Activated CD4-positive, alpha-beta T cell treated with anti-CD3 and anti-CD28 coated beads, Interleukin-2, amount 50 U/mL, for 16 hours (primary cell): ENCODE results near the gene TNNT3.

Source experiments
- DNase-seq: peaks from one replicate; pipeline ENCODE4 v3.0.0-alpha.2; 2020

The TNNT3 gene

DNA sequence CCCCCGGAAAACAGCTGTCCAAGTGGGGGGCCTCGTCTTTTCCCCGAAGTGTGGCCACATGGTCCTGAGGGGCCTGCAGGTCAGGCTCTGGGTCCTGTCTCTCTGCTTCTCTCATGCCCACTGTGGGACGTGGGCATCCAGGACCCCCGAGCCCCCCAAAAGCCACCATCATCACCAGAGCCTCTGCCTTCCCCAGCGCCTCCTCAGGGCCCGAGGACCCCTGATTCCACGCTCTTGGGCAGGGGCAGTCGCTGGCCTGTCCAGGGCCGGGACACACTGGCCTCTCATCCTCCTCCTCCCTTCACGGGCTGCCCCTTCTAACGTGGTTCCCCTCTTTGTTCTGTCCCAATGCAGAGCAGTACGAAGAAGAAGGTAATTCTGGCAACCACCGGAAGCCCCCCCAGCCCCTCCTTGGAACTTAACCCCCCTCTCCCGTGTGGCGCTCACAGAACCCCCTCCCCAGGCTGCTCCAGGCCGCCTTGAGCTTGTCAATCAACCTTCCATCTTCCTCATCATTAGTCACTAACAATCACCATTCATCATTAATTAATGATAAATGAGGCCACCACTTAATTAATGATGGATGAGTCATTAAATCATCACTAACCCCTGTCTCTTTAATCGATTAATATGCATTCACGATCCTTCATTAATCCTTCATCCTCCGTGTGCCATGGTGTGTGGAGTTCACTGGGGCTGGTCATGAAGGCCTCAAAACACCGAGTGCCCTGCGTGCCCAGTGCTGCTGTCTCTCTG lies 3.9 kb downstream of the TNNT3 start:
- no peak for DNase-seq

DNA sequence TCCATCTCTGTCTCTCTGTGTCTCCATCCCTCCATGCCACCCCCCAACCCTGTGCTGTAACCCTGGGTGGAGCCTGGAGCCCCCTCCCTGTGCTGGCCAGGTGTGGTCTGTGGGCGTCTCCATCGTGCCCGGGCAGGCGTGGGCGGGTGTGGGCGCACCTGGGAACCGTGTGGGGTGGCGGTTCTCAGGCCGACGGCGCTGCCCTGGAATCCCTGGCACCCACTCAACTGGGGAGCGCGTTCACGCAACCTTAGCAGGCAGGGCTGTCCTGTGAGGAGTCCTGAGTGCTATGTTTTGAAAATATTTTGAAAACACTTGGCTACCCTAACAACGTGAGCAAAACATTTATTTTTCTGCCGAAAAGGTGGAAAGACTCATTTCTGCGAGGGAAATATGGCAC lies 4.7 kb downstream of the TNNT3 start:
- no peak for DNase-seq

DNA sequence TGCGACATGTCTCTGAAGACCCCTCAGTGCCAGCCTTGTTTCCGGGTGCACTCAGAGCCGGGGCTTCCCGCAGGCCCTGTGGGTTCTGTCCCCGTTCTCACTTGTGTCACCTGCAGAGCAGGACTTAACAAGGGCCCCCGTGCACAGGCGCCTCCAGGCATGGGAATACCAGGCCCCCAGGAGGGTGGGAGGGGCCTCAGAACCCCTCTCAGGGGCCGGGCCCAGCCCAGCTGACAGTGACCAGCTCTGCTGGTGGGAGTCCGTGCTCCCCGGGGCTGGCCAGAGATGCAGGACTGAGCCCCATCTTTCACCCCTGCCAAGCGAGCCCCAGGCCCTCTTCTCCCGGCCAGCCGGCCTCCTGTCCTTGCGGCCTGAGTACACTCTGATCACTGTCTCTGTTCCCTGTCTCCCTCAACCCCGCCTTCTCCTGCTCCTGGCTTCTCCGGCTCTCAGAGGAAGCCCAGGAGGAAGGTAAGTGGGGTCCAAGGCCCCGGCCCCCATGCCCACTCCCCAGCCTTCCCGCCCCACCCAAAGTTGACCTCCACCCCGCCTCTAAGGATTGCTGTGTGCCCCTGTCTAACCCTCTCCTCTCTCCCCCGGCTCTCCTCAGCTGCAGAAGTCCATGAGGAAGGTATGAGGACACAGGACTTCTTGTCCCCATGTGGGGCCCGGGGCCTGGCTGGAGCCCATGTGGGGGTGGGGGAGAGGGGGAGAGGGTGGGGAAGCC lies 5.3 kb downstream of the TNNT3 start:
- DNase-seq, result no peak

DNA sequence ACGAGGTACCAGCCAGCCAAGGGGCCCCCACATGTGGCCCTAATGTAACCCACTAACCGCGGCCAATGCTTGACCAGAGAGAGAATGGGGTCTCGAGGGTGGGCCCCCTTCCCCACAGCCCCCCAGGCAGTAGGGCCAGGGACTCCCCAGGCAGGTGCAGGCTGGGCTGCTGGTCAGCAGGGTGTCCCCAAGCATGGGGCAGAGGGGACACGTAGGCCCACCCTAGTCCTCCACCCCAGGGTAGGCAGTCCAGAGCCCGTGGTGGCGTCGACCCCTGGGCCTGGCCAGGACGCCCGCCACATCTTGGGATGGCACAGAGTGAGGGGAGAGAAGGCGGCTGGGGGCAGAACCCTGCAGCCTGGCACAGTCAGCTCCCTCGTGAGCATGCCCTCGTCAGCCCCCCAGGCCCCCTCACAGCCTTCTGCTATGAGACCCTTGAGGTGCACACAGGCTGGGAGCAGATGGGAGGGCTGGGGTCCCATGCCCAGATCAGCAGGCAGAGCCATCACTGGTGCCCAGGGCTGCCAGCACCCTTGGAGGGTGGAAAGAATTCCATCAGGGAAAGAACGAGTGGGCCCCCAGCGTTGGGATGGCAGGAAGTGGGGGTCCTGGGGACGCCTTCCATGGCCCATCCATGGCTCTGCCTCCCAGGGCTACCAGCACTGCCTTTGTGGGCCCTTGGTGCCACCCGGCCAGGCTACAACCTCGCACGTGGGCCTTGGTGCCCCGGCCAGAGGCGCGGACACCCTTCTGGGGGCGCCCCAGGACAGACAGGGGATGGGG lies 6.1 kb downstream of the TNNT3 start:
- DNase-seq, result no peak

DNA sequence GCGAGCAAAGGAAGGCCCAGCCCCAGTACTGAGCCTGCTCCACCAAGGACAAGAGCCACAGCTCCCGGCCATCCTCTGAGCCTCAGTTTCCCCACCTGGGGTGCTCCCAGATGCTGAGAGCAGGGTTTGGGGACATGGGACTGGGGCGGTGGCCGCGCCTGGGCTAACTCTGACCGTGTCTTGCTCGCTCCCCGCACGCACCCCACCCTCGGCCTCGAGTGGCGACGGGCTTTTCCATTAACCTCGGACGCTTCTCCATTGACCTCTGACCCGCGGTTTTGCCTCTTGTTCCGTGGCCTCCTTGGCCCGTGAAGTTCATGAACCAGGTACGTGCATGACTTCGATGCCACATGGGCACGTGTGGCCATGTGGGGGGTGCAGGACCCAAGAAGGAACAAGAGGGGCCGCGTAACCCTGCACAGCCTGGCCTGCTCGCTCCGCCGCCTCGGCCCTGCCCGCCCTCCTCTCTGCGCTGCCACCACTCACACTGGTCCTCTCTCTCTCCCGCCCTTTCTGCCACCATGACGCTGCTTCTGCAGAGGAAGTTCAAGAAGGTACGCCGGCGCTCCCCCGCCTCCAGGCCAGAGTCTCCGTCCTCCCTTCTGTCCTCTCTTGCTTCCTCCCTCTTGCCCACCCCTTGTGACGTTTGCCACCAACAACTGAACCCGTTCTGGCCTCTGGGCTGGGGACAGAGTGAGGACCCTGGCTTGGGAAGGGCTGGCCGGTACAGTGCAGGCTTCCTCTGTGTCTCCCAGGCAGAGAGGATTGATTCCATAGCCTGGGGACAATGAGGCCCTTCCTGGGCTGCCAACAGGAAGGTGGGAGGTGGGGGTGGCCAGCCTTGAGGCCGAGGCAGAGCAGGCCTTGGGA lies 6.9 kb downstream of the TNNT3 start:
- no peak for DNase-seq

DNA sequence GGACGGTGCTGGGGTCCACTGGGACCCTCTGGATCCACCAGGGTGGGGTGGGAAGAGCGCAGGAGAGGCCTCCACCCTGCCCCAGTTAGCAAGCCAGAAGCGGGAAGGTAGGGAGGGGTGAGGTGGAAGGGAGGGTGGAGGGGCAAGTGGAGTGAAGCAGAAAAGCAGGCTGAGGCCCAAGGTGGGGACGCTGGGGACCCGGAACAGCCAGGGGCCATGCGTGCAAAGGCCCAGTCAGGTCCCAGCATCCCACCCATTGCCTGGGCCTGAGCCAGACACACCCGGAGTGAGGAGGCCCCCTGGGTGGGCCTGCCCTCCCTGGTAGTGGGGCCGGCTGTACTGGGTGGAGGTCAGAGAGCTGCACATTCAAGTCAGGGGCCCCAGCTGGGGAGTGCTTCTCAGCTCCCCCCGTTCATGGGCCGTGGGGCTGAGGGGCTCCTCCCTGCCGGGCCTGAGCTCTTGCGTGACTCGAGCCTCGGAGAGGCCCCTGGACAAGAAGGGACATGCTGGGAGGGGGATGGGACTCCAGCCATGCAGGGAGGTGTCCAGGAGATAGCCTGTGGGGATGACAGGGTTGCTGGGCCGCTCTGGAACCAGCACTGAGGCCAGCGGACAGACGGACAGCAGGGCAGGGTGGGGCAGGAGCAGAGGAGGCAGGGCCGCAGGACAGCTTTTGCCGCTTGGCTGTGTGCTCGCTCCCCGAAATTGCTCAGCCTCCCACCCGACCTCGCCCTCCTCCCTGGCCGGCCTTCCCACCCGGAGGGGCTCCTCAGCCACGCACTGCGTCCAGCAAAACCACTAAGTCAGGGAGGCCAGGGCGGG lies 7.7 kb downstream of the TNNT3 start:
- no peak for DNase-seq

DNA sequence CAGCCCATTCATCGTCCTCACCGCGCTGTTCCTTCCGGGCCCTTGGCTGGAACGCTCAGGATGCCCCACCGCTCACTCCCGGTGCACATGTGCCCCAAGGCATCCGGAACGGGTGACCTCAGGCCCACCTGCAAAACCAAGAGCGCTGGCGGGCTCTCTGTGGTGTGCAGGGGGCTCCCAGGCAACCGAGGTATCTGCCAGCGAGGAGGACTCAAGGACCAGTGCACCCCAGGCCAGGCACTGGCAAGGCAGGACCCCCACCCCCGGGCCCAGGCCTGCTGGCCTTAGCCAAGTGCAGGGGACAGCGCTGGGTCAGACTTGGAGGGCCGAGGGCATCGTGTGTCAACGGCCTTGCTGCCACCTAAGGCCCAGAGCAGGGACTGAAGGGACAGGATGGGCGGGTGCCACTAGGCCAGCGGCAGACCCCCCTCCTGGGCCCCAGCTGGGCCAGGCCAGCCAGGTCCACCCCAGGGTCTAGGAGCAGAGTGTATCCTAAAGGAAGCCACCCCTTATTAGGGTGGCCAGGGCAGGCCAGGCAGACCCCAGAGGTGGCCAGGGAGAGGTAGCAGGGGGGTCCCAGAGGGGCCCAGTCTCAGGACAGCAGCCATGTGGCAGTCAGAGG lies 8.5 kb downstream of the TNNT3 start:
- DNase-seq, result no peak

DNA sequence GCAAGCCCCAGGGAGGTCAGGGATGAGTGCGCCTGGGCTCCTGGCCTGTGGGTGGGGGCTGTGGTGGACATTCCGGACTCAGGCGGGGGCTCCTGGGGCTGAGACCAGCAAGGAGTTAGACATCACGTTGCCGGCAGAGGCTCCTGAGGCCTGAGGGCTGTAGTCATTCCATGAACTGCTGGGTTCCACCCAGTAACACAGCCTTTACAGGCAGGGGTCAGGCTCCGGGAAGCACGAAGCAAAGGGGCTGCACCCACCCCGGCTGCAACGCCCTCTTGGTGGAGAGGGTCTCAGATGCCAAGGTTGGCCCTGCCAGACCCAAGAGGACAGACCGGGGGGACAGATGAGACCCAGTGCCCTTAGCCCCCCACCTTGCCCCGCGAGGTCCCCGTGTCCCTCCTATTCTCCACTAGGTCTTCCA lies 9.0 kb downstream of the TNNT3 start:
- no peak for DNase-seq

DNA sequence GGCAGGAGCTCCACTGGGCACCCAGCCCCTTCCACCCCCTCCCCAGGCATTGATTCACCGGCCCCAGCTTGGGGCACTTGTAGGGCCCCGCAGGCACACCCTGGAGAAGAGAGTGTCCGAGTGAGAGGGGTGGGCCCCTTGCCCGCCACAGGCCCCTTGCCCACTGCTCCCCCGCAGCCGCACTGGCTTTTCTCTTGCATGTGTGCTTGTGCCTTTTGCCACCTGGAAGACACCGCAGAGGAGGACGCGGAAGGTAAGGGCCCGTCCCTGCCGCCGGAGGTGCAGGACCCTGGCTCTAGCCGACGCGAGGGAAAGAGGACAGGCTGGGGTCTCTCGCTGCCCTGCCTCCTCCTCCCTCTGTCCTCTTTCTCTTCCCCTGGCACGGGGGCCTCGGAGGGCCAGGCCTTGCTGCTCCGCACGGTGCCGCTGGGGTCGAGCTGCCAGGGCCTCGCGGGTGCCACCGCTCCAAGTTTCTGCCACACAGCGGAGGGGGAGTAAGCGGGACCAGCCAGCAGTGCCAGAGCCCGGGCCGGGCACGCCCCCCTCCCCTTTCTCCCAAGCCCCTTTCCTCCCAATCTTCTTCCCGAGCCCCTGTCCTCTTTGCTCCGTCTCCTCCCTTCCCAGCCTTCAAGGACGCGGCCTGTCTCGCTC lies 9.5 kb downstream of the TNNT3 start:
- DNase-seq, result no peak

DNA sequence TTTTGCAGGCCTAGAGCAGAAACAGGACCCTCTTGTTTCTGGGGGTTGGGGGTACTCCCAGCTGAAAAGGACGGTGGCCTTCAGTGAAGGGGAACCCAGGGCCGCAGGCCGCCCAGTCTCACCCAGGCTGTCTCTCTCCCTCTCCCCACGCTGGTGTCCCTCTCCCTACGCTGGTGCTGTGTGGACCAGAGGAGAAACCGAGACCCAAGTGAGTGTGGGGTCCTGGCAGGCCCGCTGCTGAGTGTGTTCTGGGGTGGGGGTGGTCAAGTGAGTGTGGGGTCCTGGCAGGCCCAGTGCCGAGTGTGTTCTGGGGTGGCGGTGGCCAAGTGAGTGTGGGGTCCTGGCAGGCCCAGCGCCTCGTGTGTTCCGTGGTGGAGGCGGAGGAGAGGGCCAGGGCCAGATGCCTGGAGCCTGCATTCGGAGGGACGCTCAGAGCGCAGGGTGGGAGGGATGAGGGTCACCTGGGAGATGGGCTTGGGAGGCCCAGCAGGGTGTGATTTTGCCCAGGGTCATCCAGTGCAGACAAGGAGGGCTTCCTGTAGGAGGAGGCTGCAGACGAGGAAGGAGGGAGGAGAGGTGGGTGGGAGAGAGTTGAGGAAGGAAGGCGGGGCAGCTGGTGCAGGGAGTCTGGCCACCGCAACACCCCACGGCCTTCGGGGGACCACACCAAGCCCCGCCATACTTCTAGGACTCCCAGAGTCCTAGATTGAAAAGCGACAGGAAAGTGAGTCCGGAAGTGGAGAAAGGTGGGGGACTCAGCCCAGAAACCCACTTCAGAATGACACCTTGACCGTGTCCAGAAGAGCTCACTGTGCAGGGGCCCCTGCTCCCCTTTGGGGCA lies 10.3 kb downstream of the TNNT3 start:
- DNase-seq, result no peak

DNA sequence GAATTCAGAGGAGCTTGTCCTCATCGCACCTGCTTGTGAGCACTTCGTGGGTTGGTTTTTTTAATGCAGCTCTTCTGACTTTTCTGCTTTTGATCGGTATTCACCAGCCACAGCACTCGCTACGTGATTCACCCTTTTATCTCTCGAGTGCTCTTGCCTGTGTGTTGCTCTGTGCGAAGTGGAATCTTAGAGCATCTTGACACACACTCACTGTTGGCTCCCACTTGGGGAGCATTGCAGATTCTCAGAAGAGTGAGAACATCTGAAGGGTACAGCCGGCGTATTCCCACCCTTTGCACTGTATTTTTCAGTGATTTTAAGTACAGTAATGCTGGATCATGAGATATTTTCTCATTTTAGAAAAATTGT lies 10.9 kb downstream of the TNNT3 start:
- no peak for DNase-seq

DNA sequence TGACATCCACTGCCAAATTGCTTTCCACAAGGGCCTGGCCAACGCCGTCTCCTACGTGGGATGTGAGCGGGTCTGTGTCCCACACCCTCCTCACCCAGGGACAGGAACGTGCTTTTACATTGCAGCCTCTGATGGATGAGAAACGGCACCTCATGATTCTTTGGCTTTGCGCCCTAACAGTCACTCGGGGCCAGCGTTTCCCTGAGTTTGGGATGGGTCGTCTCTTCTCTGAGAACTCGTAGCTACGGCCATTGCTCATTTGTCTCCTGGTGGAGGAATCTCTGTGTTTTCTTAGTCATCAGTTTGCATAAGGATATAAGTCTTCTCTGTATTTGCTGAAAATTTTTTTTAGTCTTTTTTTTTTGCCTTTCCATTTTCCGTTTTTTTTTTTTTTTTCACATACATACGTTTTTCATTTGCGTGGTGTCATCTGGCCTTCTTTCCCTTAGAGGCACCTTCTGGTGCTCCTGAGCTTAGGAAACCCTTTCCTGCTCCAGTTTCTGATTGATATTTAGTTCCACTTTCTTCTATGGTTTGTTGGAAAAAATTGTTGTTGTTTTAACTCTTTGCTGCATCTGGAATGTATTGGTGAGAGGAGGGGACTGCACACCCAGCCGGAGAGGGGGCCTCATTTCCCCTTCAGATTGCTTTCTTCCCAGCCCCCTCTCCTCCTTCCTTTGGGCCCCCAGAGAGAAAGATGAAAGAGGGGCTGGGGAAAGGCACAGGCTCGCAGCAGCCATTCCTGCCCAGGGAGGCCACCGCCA lies 12.0 kb downstream of the TNNT3 start:
- no peak for DNase-seq

DNA sequence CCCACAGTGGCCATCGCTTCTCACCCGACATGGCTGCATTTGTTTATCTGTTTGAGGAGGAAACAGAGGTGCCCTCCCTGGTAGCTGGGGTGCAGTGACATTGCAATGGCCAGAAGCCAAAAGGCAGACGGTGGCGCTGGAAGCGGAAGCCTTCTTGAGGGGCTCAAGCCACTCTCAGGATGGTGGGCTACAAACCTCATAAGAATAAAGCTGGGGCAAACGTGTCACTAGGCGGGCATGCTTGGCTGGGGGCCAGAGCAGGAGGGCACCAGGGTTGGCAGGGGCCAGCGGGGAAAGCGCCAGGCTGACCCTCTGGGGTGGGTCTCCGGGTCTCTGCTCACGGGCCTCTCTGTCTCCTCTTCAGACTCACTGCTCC lies 12.6 kb downstream of the TNNT3 start:
- no peak for DNase-seq

DNA sequence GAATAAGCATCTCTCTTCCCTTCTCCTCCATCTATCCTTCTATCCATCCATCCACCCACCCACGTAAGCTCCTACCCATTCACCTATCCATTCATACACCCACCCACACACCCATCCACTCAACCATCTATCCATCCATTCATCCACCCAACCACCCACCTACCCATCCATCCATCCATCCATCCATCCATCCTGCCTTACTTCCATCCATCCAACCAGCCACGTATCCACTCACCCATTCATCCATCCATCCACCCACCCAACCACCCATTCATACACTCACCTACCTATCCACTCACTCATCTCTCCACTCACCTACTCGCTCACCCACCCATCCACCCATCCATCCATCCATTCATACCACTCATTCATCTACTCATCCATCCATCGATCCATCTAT lies 13.2 kb downstream of the TNNT3 start:
- no peak for DNase-seq

DNA sequence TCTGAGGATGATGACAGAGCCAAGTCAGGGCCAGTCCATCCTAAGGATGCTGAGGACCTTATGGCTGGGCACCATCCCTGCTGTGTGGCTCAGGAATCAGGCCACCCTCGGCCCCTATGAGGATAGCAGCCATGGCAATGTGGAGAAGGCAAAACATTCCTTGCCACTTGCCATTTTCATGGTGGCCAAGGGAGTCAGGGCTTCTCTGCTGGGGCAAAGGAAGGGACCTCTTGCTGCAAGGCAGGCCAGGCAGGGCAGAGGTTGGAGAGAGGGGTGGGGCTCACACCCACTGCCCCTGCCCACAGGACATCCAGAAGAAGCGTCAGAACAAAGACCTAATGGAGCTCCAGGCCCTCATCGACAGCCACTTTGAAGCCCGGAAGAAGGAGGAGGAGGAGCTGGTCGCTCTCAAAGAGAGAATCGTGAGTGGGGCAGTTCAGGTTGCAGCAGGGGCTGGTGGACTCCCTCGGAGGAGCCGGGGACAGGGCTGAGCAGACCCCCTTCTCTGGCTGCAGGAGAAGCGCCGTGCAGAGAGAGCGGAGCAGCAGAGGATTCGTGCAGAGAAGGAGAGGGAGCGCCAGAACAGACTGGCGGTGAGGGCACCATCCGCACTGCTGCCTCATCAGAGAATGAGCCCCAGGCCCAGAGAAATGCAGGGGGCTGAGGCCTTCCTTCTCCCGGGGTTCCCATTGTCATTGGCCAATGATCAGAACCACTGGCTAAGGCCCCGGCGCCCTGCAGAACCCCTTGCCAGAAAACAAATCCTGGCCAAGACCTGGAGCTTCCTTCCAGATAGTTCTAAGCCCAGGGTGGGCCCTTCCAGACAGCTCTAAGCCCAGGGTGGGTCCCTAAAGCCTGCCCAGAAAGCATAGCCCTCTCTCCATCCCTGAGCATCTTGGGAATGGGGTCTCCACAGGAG lies 14.2 kb downstream of the TNNT3 start:
- no peak for DNase-seq

DNA sequence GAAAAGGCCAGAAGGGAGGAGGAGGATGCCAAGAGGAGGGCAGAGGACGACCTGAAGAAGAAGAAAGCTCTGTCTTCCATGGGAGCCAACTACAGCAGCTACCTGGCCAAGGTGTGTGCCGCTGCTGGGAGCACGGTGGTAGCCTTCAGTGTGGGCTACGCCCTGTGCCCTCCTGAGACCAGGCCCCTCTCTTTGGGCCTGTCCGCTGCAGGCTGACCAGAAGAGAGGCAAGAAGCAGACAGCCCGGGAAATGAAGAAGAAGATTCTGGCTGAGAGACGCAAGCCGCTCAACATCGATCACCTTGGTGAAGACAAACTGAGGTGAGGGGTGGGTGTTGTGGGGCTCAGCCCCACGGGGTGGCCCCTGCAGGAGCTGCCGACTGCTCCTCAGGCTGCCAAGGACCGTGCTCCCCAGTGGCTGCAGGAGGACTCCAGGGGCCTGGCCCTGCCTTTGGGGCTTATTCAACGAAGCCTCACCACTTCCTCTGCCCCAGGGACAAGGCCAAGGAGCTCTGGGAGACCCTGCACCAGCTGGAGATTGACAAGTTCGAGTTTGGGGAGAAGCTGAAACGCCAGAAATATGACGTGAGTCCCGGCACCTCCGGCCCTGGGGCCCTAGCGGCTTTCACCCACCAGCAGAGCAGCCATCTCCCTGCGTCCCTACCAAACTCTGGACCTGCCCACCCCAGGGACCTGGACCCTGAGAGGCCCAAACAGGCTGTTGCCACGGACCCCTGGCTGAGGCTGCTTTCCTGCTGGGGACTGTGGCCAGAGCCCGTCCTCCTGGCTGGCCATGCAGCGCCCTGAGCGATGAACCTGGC lies 15.0 kb downstream of the TNNT3 start:
- DNase-seq, result no peak
